Endothelial cell of umbilical vein (primary cell): Measurements from ENCODE around the gene SMARCC2.

ENCODE experiments used
- FOS ChIP-seq: IDR thresholded peaks from 2 replicates; pipeline ENCODE4 v1.6.1; 2011; ENCODE audit warnings: mild to moderate bottlenecking, low read length, moderate library complexity, borderline replicate concordance; ENCODE audit not compliant: insufficient read depth
- POLR2AphosphoS5 ChIP-seq: IDR thresholded peaks from 2 replicates; pipeline ENCODE4 v1.6.1; 2012; ENCODE audit warnings: low read depth, mild to moderate bottlenecking, control low read depth, low read length, moderate library complexity; ENCODE audit not compliant: insufficient read depth
- TF ChIP-seq, protein P1 (sequence below): IDR thresholded peaks from 2 replicates; pipeline ENCODE4 v1.6.1; 2011; ENCODE audit not compliant: insufficient read depth, insufficient read length

DNA sequence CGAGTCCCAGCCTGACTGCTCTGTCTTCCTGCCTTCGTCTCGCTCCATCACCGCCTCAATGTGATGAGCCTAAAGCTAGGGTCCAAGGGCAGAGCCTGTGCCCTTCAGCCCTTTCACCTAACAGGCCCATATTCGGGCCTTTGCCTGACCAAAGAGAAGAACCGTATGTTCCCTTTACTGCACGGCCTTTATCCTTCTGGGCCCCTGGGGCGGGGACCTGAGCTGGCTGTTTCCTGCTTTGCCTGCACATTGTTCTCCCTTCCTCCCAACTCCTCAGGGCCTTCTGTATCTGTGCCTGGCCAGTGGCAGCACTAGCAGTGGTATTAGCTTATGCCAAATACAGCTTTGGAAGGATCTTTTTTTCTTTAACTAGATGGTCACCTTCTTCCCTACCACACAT is 45.4 kb downstream of the SMARCC2 start:
- TF ChIP-seq, protein P1, sequence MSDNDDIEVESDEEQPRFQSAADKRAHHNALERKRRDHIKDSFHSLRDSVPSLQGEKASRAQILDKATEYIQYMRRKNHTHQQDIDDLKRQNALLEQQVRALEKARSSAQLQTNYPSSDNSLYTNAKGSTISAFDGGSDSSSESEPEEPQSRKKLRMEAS = no peak
- TF ChIP-seq FOS (no peak), POLR2AphosphoS5 (no peak)
